Mesendoderm (in vitro differentiated cells): ENCODE data around the gene TTC23.
"Not testable (repeated sequence)": the region's sequence is repeated elsewhere in the genome, so short reads cannot be mapped to it uniquely, and the experiment has no call there.

ENCODE experiments used
- DNase-seq: peaks from one replicate; pipeline ENCODE4 v3.0.0; 2013
- H2AK5ac ChIP-seq: 2 replicates; pipeline ENCODE4 v1.6.1; 2013; ENCODE audit warnings: low read length, inconsistent platforms
- H2BK120ac ChIP-seq: 2 replicates; pipeline ENCODE4 v1.6.1; 2013; ENCODE audit warnings: low read depth, mild to moderate bottlenecking, low read length, moderate library complexity, mixed read lengths
- H2BK15ac ChIP-seq: replicated peaks from 2 replicates; pipeline ENCODE4 v1.6.1; 2013; ENCODE audit warnings: low read depth, mild to moderate bottlenecking, moderate library complexity
- H2BK5ac ChIP-seq: 2 replicates; pipeline ENCODE4 v1.6.1; 2013; ENCODE audit warnings: low read length, inconsistent platforms
- H3K18ac ChIP-seq: 2 replicates; pipeline ENCODE4 v1.6.1; 2013; ENCODE audit warnings: mild to moderate bottlenecking, low read length, mixed read lengths
- H3K23ac ChIP-seq: one replicate; pipeline ENCODE4 v1.6.1; 2013; ENCODE audit warnings: low read length
- H3K27ac ChIP-seq: 2 replicates; pipeline ENCODE4 v1.5.1; 2013; ENCODE audit warnings: low read depth, mild to moderate bottlenecking, inconsistent platforms, low read length, moderate library complexity
- H3K27me3 ChIP-seq: 2 replicates; pipeline ENCODE4 v1.6.1; 2013; ENCODE audit warnings: low read length, control low read depth, mild to moderate bottlenecking, inconsistent platforms; ENCODE audit not compliant: insufficient read depth, poor library complexity
- H3K36me3 ChIP-seq: 2 replicates; pipeline ENCODE4 v1.6.1; 2013; ENCODE audit warnings: low read length, inconsistent platforms; ENCODE audit not compliant: control insufficient read depth, insufficient read depth
- H3K4ac ChIP-seq: one replicate; pipeline ENCODE4 v1.6.1; 2013; ENCODE audit warnings: low read depth, mild to moderate bottlenecking, low read length, moderate library complexity
- H3K4me1 ChIP-seq: 2 replicates; pipeline ENCODE4 v1.6.1; 2013; ENCODE audit warnings: low read depth, low read length, inconsistent platforms; ENCODE audit not compliant: control insufficient read depth
- H3K4me2 ChIP-seq: 2 replicates; pipeline ENCODE4 v1.6.1; 2013; ENCODE audit warnings: low read length
- H3K4me3 ChIP-seq: 2 replicates; pipeline ENCODE4 v1.5.1; 2013; ENCODE audit warnings: mild to moderate bottlenecking, low read length
- H3K56ac ChIP-seq: one replicate; pipeline ENCODE4 v1.6.1; 2013; ENCODE audit warnings: low read length
- H3K79me1 ChIP-seq: 2 replicates; pipeline ENCODE4 v1.6.1; 2013; ENCODE audit warnings: low read length, inconsistent platforms
- H3K79me2 ChIP-seq: 2 replicates; pipeline ENCODE4 v1.6.1; 2013; ENCODE audit warnings: mild to moderate bottlenecking, low read length; ENCODE audit not compliant: control insufficient read depth, insufficient read depth
- H3K9ac ChIP-seq: 2 replicates; pipeline ENCODE4 v1.6.1; 2013; ENCODE audit warnings: low read length, inconsistent platforms
- H4K5ac ChIP-seq: one replicate; pipeline ENCODE4 v1.6.1; 2013; ENCODE audit warnings: low read length
- H4K8ac ChIP-seq: one replicate; pipeline ENCODE4 v1.6.1; 2013; ENCODE audit warnings: low read depth, mild to moderate bottlenecking, control low read depth, low read length, moderate library complexity
- WGBS: extraction: QIAGEN DNeasy Blood & Tissue Kit; methylation state at CpG from one replicate; pipeline ENCODE4 v1.1.7; 2013; ENCODE audit warnings: low lambda C conversion rate, missing lambda C conversion rate; ENCODE audit not compliant: insufficient coverage; ENCODE audit errors: extremely low coverage; 5-methylcytosine and 5-hydroxymethylcytosine counted together

Gene TTC23

GRCh38 chr15:99209326-99209725, 40.1 kb downstream of the TTC23 start:
- H3K27ac ChIP-seq = no peak overlapping the region
- H2BK5ac ChIP-seq = no peak overlapping the region
- no peak overlapping the region for H3K4me2 ChIP-seq
- no peaks in the 10 kb centered on the region for H3K27me3 ChIP-seq
- no peak overlapping the region for H2AK5ac ChIP-seq
- H2BK15ac ChIP-seq = no peak overlapping the region
- no CpG with 5 or more reads among the region's 2 CpGs for WGBS
- no peak overlapping the region for H3K18ac ChIP-seq
- H3K23ac ChIP-seq = no peak overlapping the region
- H3K4ac ChIP-seq = no peak overlapping the region
- DNase-seq = no peak
- H3K4me1 ChIP-seq = no peaks in the 10 kb centered on the region
- H3K79me1 ChIP-seq = no peaks in the 10 kb centered on the region
- H3K36me3 ChIP-seq = no peaks in the 10 kb centered on the region
- H2BK120ac ChIP-seq = no peak overlapping the region
- no peak overlapping the region for H4K5ac ChIP-seq
- no peaks in the 10 kb centered on the region for H3K79me2 ChIP-seq
- no peak overlapping the region for H3K4me3 ChIP-seq
- H3K9ac ChIP-seq = no peak overlapping the region
- no peak overlapping the region for H4K8ac ChIP-seq
- no peak overlapping the region for H3K56ac ChIP-seq

- WGBS = no CpG with 5 or more reads among the region's 3 CpGs
- H3K4me2 ChIP-seq = no peak overlapping the region
- no peaks in the 10 kb centered on the region for H3K4me1 ChIP-seq
These were observed 41.7 kb downstream of the TTC23 start for GRCh38 chr15:99207672-99208071.

GRCh38 chr15:99202176-99202552, 47.2 kb downstream of the TTC23 start:
- Histone ChIP-seq H3K18ac (no peak overlapping the region), H2BK120ac (no peak overlapping the region), H3K56ac (no peak overlapping the region), H2BK15ac (no peak overlapping the region), H3K4me3 (no peak overlapping the region), H3K36me3 (no peaks in the 10 kb centered on the region), H3K27ac (no peak overlapping the region), H3K4ac (no peak overlapping the region), H4K8ac (no peak overlapping the region), H3K4me2 (no peak overlapping the region), H3K27me3 (no peaks in the 10 kb centered on the region), H2AK5ac (no peak overlapping the region), H4K5ac (no peak overlapping the region), H3K79me2 (no peaks in the 10 kb centered on the region), H3K79me1 (no peaks in the 10 kb centered on the region), H2BK5ac (no peak overlapping the region), H3K23ac (no peak overlapping the region), H3K4me1 (no peaks in the 10 kb centered on the region), H3K9ac (no peak overlapping the region)
- DNase-seq = no peak
- no CpG with 5 or more reads among the region's 2 CpGs for WGBS

More at GRCh38 chr15:99207672-99208071, 41.7 kb downstream of the TTC23 start:
- Histone ChIP-seq H3K9ac (no peak overlapping the region), H3K79me1 (no peaks in the 10 kb centered on the region), H3K4ac (no peak overlapping the region), H2BK120ac (no peak overlapping the region), H3K18ac (no peak overlapping the region), H3K56ac (no peak overlapping the region), H2AK5ac (no peak overlapping the region), H4K8ac (no peak overlapping the region), H3K23ac (no peak overlapping the region), H4K5ac (no peak overlapping the region), H2BK15ac (no peak overlapping the region), H3K27ac (no peak overlapping the region), H3K79me2 (no peaks in the 10 kb centered on the region), H2BK5ac (no peak overlapping the region), H3K27me3 (no peaks in the 10 kb centered on the region), H3K4me3 (no peak overlapping the region), H3K36me3 (no peaks in the 10 kb centered on the region)
- DNase-seq = no peak

GRCh38 chr15:99201408-99202175, 47.8 kb downstream of the TTC23 start:
- Histone ChIP-seq H3K4me3 (no peak overlapping the region), H3K79me2 (no peaks in the 10 kb centered on the region), H3K18ac (no peak overlapping the region), H3K36me3 (no peaks in the 10 kb centered on the region), H3K23ac (no peak overlapping the region), H3K27me3 (no peaks in the 10 kb centered on the region), H2BK5ac (no peak overlapping the region), H4K8ac (no peak overlapping the region), H3K9ac (no peak overlapping the region), H3K56ac (no peak overlapping the region), H3K4me1 (no peaks in the 10 kb centered on the region), H2BK15ac (no peak overlapping the region), H2AK5ac (no peak overlapping the region), H3K79me1 (no peaks in the 10 kb centered on the region), H3K4ac (no peak overlapping the region), H2BK120ac (no peak overlapping the region), H4K5ac (no peak overlapping the region), H3K27ac (no peak overlapping the region), H3K4me2 (no peak overlapping the region)
- no peak for DNase-seq
- WGBS = no CpG with 5 or more reads among the region's 6 CpGs

GRCh38 chr15:99197856-99198255, 51.5 kb downstream of the TTC23 start:
- no peaks in the 10 kb centered on the region for H3K79me1 ChIP-seq

GRCh38 chr15:99192181-99192580, 57.2 kb downstream of the TTC23 start:
- not testable (repeated sequence) for H3K18ac ChIP-seq, H2BK15ac ChIP-seq, H3K56ac ChIP-seq, H3K4ac ChIP-seq, H3K27me3 ChIP-seq, H2BK5ac ChIP-seq, DNase-seq, H4K8ac ChIP-seq, H3K36me3 ChIP-seq, H3K79me1 ChIP-seq, H4K5ac ChIP-seq, H3K23ac ChIP-seq, H2BK120ac ChIP-seq, H2AK5ac ChIP-seq, H3K4me3 ChIP-seq, H3K79me2 ChIP-seq, H3K9ac ChIP-seq, H3K4me2 ChIP-seq, H3K27ac ChIP-seq, H3K4me1 ChIP-seq
- no CpG with 5 or more reads among the region's 1 CpG for WGBS

More at GRCh38 chr15:99197856-99198255, 51.5 kb downstream of the TTC23 start:
- Histone ChIP-seq H4K8ac (no peak overlapping the region), H3K36me3 (no peaks in the 10 kb centered on the region), H3K79me2 (no peaks in the 10 kb centered on the region), H3K23ac (no peak overlapping the region), H4K5ac (no peak overlapping the region), H3K56ac (no peak overlapping the region), H3K4ac (no peak overlapping the region), H2BK15ac (no peak overlapping the region), H2AK5ac (no peak overlapping the region), H3K27me3 (no peaks in the 10 kb centered on the region), H3K27ac (no peak overlapping the region), H3K4me2 (no peak overlapping the region), H2BK120ac (no peak overlapping the region), H2BK5ac (no peak overlapping the region), H3K9ac (no peak overlapping the region), H3K4me1 (no peaks in the 10 kb centered on the region), H3K18ac (no peak overlapping the region), H3K4me3 (no peak overlapping the region)
- no CpG with 5 or more reads among the region's 3 CpGs for WGBS
- no peak for DNase-seq
